Liver (tissue), 9 donors: Measurements from ENCODE around the gene ZFYVE9. TPM values are rescaled to one million over a fixed set of nuclear protein-coding genes. Genes with fewer than 3 reads are reported as not detected.

ENCODE experiments used
- DNase-seq: peaks from one replicate; pipeline ENCODE4 v3.0.0-alpha.2; 2017; ENCODE audit warnings: low spot score
- H3K27ac ChIP-seq, 2 donors: one replicate each; pipeline ENCODE4 v1.7.0; 2013; ENCODE audit warnings: inconsistent platforms in 2 of 2, low read length in 2 of 2, control low read depth in 1 of 2, low read depth in 1 of 2, mild to moderate bottlenecking in 1 of 2
- H3K27me3 ChIP-seq, 4 donors: one replicate each; pipeline versions ENCODE4 v1.6.1 to v1.7.0; 2013; ENCODE audit warnings: low read length in 3 of 4, inconsistent platforms in 1 of 4, mild to moderate bottlenecking in 1 of 4, moderate library complexity in 1 of 4; ENCODE audit not compliant: control insufficient read depth in 4 of 4, insufficient read depth in 4 of 4
- H3K36me3 ChIP-seq, 4 donors: one replicate each; pipeline versions ENCODE4 v1.6.1 to v1.7.0; 2013; ENCODE audit warnings: low read length in 3 of 4, mild to moderate bottlenecking in 3 of 4, low read depth in 1 of 4, moderate library complexity in 1 of 4; ENCODE audit not compliant: control insufficient read depth in 4 of 4, insufficient read depth in 3 of 4
- H3K4me1 ChIP-seq, 4 donors: one replicate each; pipeline versions ENCODE4 v1.6.1 to v1.7.0; 2013; ENCODE audit warnings: low read length in 3 of 4, mild to moderate bottlenecking in 3 of 4, moderate library complexity in 1 of 4; ENCODE audit not compliant: control insufficient read depth in 4 of 4, insufficient read depth in 4 of 4
- H3K4me3 ChIP-seq, 3 donors: one replicate each; pipeline versions ENCODE4 v1.6.1 to v1.7.0; 2013; ENCODE audit warnings: low read length in 3 of 3, control low read depth in 1 of 3, low read depth in 1 of 3, mild to moderate bottlenecking in 1 of 3
- H3K9ac ChIP-seq, 2 donors: one replicate each; pipeline ENCODE4 v1.7.0; 2013; ENCODE audit warnings: low read length in 2 of 2, mild to moderate bottlenecking in 2 of 2, moderate library complexity in 2 of 2, control low read depth in 1 of 2, low read depth in 1 of 2
- H3K9me3 ChIP-seq, 4 donors: one replicate each; pipeline versions ENCODE4 v1.6.1 to v1.7.0; 2013; ENCODE audit warnings: low read length in 3 of 4; ENCODE audit not compliant: control insufficient read depth in 4 of 4
- EGR1 ChIP-seq, 2 donors: IDR thresholded peaks; 2 replicates each; pipeline ENCODE4 v1.6.1; 2016 to 2018; ENCODE audit warnings: antibody characterized with exemption in 2 of 2, low read depth in 2 of 2
- GABPA ChIP-seq, 2 donors: IDR thresholded peaks in 1 of 2; conservative IDR thresholded peaks in 1 of 2; 2 replicates each; pipeline ENCODE4 v1.6.1; 2016; ENCODE audit warnings: antibody characterized with exemption in 2 of 2, mild to moderate bottlenecking in 1 of 2, moderate library complexity in 1 of 2
- HNF4A ChIP-seq, 2 donors: conservative IDR thresholded peaks; 2 replicates each; pipeline ENCODE4 v1.6.1; 2016; ENCODE audit warnings: antibody characterized with exemption in 2 of 2, mild to moderate bottlenecking in 2 of 2
- NR2F2 ChIP-seq: IDR thresholded peaks from 2 replicates; pipeline ENCODE4 v1.6.1; 2016; ENCODE audit warnings: antibody characterized with exemption
- RAD21 ChIP-seq, 2 donors: IDR thresholded peaks; 2 replicates each; pipeline ENCODE4 v1.6.1; 2016; ENCODE audit warnings: antibody characterized with exemption in 2 of 2, mild to moderate bottlenecking in 2 of 2
- RXRA ChIP-seq, 2 donors: IDR thresholded peaks; 2 replicates each; pipeline ENCODE4 v1.6.1; 2017 to 2018; ENCODE audit warnings: antibody characterized with exemption in 2 of 2, mild to moderate bottlenecking in 1 of 2
- SP1 ChIP-seq: IDR thresholded peaks from 2 replicates; pipeline ENCODE4 v1.6.1; 2018; ENCODE audit warnings: antibody characterized with exemption, mild to moderate bottlenecking
- WGBS: extraction: QIAGEN DNeasy Blood & Tissue Kit; methylation state at CpG from one replicate; pipeline ENCODE4 v1.1.7; 2013; 5-methylcytosine and 5-hydroxymethylcytosine counted together
- polyA plus RNA-seq, 2 donors: library from polyadenylated mRNA; stranded (reverse) in 1 of 2; unstranded in 1 of 2; fragments of 200-250 nt in 1 of 2; fragments of >200 nt in 1 of 2; fragmentation: Nextera tagmentation in 1 of 2; extraction: Ambion mirVana in 1 of 2; gene quantifications; one replicate each; pipeline versions ENCODE4 v1.2.1 to v1.2.3, GENCODE V29; 2013 to 2015
- total RNA-seq, 2 donors: library from RNA; depleted of rRNA; stranded (reverse); fragments of >200 nt; gene quantifications; one replicate each; pipeline ENCODE4 v1.2.3, GENCODE V29; 2014
- TF ChIP-seq, protein P1 (sequence below): IDR thresholded peaks from 2 replicates; pipeline ENCODE4 v1.6.1; 2016; ENCODE audit warnings: antibody characterized with exemption
- TF ChIP-seq, protein P2 (sequence below): IDR thresholded peaks from 2 replicates; pipeline ENCODE4 v1.6.1; 2016; ENCODE audit warnings: antibody characterized with exemption
- TF ChIP-seq, protein P3 (sequence below): fragments of 150-350 bp; IDR thresholded peaks from 2 replicates; pipeline ENCODE4 v1.5.1; 2017; ENCODE audit warnings: improper control_type of control experiment, low read depth, low read length; ENCODE audit not compliant: missing input control
- donor health status: healthy.
- donor health status: healthy.
- donor health status: healthy.
- donor health status: healthy.
- donor health status: healthy.

Gene ZFYVE9
- total and polyA plus RNA-seq, 4 donors: 3.8 to 20.9 (median 7.7) TPM

DNA sequence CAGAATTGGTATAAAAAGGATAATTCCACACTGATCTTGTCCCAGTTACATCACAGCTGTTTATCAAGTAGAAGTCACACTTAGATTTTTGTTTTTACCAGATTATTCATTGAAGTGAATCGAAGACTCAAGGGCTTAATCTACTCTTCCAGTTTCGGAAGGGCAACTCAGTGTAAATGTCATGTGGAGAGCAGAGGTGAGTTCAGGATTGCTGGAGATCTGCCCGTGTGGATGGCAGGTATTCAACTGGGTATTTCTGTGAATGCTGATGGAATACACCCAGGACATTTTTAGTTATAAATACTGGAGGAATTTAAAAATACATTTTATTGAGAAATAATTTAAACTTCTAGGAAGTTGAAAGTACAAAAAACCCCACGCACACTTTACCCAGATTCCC is 204.8 kb downstream of the ZFYVE9 start:
- no peaks in the 10 kb centered on the region for H3K27me3 ChIP-seq
- peaks cover 0 to 1% (median 0%) of the 10 kb centered on the region in 4 donors for H3K36me3 ChIP-seq
- H3K9ac ChIP-seq: no peak overlapping the region
- DNase-seq: no peak
- H3K27ac ChIP-seq: no peak overlapping the region
- H3K9me3 ChIP-seq: no peaks in the 10 kb centered on the region
- H3K4me3 ChIP-seq: no peak overlapping the region
- 37% methylated on average over 4 of the region's 4 CpGs for WGBS
- peaks cover 0 to 26% (median 12%) of the 10 kb centered on the region in 4 donors for H3K4me1 ChIP-seq
- TF ChIP-seq GABPA (IDR thresholded peaks at IDR 0.05 in 1 of 2, conservative IDR thresholded peaks at IDR 0.05 in 1 of 2) (no peak), RXRA (IDR thresholded peaks at IDR 0.05) (peak; percentile 72 to 82), NR2F2 (no peak), RAD21 (IDR thresholded peaks at IDR 0.05) (peak in 1 of 2 donors; percentile 9), HNF4A (conservative IDR thresholded peaks at IDR 0.05) (peak; percentile 15 to 41)
- TF ChIP-seq, protein P1, sequence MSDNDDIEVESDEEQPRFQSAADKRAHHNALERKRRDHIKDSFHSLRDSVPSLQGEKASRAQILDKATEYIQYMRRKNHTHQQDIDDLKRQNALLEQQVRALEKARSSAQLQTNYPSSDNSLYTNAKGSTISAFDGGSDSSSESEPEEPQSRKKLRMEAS: peak; percentile 23

DNA sequence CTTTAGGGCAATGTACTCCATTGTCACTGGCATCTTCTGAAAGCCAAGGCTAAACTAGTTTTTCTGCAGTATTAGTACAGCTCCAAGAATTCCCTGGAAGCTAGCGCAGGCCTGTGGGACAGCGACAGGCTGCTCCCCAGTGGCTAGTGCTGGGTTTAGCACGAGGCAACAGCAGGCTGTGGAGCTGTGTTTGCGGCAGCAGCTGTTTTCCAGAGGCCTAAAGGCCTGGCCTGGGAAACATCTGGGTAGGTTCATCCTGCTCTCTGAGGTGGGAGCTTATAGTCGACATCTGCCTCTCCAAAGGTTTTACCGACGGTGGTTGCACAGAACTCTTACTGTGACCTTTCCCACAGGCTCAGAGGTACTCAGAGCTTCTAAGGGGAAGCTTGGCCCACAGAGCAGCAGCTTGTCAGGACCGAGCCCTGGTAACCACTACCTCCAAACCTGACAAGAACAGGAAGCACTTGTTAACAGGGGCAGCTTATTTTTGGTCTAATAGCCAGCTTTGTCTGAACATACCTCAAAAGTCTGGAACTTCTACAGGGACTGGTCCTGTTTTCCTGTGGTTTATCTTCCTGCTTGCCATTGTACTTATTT is 206.9 kb downstream of the ZFYVE9 start:
- Histone ChIP-seq H3K9ac (no peak overlapping the region), H3K27me3 (no peaks in the 10 kb centered on the region), H3K9me3 (no peaks in the 10 kb centered on the region), H3K4me3 (no peak overlapping the region), H3K27ac (no peak overlapping the region), H3K4me1 (peaks cover 0 to 26% (median 12%) of the 10 kb centered on the region in 4 donors), H3K36me3 (peaks cover 4 to 14% (median 11%) of the 10 kb centered on the region in 4 donors)
- WGBS: 76% methylated on average over 8 of the region's 8 CpGs
- DNase-seq: no peak
- TF ChIP-seq RAD21 (IDR thresholded peaks at IDR 0.05): peak; percentile 50 to 52
- TF ChIP-seq, protein P1: no peak

DNA sequence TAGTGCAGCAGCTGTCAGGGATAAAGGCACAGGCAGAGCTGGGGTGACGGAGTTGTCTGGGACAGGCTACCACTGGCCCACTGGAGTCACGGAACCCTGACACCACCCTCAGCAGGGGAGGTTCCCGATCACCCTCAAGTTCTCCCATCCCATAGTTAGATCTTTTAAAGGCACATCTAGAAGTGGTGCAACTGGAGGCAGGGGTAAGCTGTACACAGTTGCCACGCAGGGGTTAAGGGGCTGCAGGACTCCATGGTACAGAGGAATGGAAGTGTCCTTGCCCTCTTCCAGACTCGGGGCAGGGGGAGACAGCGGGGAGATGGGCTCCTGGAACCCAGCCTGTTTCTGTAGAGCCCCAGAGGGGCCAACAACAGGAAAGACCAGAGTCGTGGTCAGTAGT is 210.8 kb downstream of the ZFYVE9 start:
- Histone ChIP-seq H3K4me3 (no peak overlapping the region), H3K9ac (no peak overlapping the region), H3K4me1 (no peaks in the 10 kb centered on the region), H3K27me3 (no peaks in the 10 kb centered on the region), H3K27ac (no peak overlapping the region), H3K36me3 (peaks cover 17 to 53% (median 47%) of the 10 kb centered on the region in 4 donors), H3K9me3 (no peaks in the 10 kb centered on the region)
- TF ChIP-seq GABPA (IDR thresholded peaks at IDR 0.05 in 1 of 2, conservative IDR thresholded peaks at IDR 0.05 in 1 of 2) (no peak), NR2F2 (no peak), SP1 (no peak), EGR1 (IDR thresholded peaks at IDR 0.05; ENCODE audit: low read depth in 2 of 2) (no peak)
- TF ChIP-seq, protein P2, sequence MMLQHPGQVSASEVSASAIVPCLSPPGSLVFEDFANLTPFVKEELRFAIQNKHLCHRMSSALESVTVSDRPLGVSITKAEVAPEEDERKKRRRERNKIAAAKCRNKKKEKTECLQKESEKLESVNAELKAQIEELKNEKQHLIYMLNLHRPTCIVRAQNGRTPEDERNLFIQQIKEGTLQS: no peak
- TF ChIP-seq, protein P3, sequence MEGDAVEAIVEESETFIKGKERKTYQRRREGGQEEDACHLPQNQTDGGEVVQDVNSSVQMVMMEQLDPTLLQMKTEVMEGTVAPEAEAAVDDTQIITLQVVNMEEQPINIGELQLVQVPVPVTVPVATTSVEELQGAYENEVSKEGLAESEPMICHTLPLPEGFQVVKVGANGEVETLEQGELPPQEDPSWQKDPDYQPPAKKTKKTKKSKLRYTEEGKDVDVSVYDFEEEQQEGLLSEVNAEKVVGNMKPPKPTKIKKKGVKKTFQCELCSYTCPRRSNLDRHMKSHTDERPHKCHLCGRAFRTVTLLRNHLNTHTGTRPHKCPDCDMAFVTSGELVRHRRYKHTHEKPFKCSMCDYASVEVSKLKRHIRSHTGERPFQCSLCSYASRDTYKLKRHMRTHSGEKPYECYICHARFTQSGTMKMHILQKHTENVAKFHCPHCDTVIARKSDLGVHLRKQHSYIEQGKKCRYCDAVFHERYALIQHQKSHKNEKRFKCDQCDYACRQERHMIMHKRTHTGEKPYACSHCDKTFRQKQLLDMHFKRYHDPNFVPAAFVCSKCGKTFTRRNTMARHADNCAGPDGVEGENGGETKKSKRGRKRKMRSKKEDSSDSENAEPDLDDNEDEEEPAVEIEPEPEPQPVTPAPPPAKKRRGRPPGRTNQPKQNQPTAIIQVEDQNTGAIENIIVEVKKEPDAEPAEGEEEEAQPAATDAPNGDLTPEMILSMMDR: no peak
- TF ChIP-seq, protein P1: no peak
- 90% methylated on average over 7 of the region's 7 CpGs for WGBS
- no peak for DNase-seq
